ENCODE data around the gene WDR1.

WDR1 gene

DNA sequence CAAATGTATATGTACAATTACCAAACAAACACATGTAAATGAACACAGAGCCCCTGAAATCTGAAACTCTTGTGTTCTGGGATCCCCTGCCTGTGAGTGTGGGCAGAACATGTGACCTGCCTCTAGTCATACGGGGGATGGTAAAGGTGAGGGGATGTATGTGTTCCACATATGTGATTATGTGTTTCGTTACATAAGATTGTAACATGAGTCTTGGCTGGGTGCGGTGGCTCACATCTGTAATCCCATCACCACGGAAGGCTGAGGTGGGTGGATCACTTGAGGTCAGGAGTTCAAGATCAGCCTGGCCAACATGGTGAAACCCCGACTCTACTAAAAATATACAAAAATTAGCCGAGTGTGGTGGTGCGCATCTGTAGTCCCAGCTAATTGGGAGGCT, 58.2 kb downstream of the WDR1 start:
- no peak overlapping the region for H3K4me3 ChIP-seq (ENCODE audit: low read depth, low read length)
- no peak for TF ChIP-seq CTCF (IDR thresholded peaks at IDR 0.05; ENCODE audit: low read depth, low read length)

- TF ChIP-seq CTCF (IDR thresholded peaks at IDR 0.05; ENCODE audit: low read depth, low read length), result no peak
- H3K4me3 ChIP-seq (ENCODE audit: low read depth, low read length), result no peak overlapping the region
These were observed 59.6 kb downstream of the WDR1 start for GRCh38 chr4:10057023-10057395.

DNA sequence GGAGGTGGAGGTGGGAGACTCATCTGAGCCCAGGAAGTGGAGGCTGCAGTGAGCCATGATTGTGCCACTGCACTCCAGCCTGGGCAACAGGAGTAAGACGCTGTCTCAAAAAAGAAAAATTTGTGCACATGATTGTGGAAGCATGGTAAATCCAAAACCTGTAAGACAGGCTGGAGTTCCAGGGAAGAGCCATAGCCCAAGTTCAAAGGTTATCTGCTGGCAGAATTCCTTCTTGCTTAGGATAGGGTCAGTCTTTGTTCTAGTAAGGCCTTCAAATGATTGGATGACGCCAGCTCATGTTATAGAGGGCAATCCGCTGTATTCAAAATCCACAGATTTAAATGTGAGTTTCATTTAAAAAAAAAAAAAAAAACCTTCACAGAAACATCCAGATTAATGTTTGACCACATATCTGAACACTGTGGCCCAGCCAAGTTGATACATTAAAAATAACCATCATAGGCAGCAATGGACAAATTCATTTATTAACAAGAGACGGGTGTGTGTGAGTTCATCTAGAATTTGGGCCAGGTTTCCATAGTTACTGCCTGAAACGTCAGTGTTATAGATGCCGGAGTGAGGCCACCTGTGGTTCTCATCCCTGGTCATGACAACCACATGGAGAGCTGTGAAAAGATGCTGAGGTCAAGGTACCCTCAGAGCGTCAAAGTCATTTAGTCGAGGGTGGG, 60.1 kb downstream of the WDR1 start:
- H3K4me3 ChIP-seq (ENCODE audit: low read depth, low read length), result no peak overlapping the region
- no peak for TF ChIP-seq CTCF (IDR thresholded peaks at IDR 0.05; ENCODE audit: low read depth, low read length)

DNA sequence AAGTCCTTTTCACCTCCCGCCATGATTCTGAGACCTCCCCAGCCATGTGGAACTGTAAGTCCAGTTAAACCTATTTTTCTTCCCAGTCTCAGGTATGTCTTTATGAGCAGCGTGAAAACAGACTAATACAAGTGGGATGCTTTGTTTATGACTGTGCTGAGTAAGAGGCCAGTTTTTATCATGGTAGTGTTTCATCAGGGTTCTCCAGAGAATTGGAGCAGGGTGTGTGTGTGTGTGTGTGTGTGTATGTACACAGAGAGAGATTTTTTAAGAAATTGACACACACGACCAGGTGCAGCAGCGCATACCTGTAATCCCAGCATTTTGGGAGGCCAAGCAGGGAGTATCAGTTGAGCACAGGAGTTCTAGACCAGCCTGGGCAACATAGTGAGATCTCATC, 60.7 kb downstream of the WDR1 start:
- H3K4me3 ChIP-seq (ENCODE audit: low read depth, low read length), result no peak overlapping the region
- no peak for TF ChIP-seq CTCF (IDR thresholded peaks at IDR 0.05; ENCODE audit: low read depth, low read length)

DNA sequence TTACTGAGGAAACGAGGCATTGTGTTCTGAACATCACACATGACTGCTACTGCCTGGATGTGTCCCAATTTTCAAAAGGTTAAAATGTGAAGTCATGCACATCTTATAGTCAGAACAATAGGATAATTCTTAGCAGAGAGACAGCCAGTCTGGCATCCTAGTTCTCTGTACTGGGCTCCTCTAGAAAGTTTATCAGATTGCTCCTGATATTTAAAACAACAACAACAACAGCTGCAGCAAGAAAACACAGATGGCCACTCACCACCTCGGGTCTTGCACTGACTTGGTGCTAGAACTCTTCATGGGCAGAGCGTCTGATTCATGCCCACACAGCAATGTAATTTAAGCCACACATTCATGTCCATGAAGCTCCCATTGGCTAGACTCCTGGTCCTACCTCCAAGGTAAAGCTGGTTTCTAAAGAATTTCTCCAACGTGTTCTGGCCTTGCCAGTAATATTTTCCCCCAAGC, 62.0 kb downstream of the WDR1 start:
- no peak for TF ChIP-seq CTCF (IDR thresholded peaks at IDR 0.05; ENCODE audit: low read depth, low read length)
- no peak overlapping the region for H3K4me3 ChIP-seq (ENCODE audit: low read depth, low read length)

GRCh38 chr4:10053635-10054453, 62.8 kb downstream of the WDR1 start:
- H3K4me3 ChIP-seq (ENCODE audit: low read depth, low read length), result no peak overlapping the region
- no peak for TF ChIP-seq CTCF (IDR thresholded peaks at IDR 0.05; ENCODE audit: low read depth, low read length)

DNA sequence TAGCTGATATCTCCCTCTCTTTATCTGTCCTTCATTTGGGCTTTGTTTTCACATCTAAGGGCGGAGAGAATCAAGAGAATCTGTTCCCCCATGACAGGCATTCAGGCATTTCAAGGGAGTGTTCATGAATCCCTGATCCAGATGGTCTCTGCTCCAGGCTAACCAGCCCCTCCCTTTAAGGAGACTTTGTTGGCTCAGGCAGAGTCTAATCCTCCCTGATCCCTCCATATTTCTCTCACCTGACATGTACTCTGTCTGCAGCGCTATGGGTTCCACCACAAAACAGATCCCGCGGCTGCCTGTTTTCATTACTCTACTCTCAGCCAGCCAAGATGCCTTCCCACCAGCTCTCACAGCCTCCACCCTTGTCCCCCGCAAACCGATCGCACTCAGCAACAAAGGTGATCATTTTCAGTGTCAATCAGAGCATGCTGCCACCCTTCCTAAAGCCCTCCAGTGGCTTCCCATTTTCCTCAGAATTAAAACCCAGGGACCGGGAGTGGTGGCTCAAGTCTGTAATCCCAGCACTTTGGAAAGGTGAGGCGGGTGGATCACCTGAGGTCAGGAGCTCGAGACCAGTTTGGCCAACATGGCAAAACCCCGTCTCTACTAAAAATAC, 65.0 kb downstream of the WDR1 start:
- TF ChIP-seq CTCF (IDR thresholded peaks at IDR 0.05; ENCODE audit: low read depth, low read length), result no peak
- no peak overlapping the region for H3K4me3 ChIP-seq (ENCODE audit: low read depth, low read length)

Measured in WI38 (cell line).